ENCODE results near the gene RMC1.
"Not testable (repeated sequence)": the region's sequence is repeated elsewhere in the genome, so short reads cannot be mapped to it uniquely, and the experiment has no call there.

Gene RMC1

DNA sequence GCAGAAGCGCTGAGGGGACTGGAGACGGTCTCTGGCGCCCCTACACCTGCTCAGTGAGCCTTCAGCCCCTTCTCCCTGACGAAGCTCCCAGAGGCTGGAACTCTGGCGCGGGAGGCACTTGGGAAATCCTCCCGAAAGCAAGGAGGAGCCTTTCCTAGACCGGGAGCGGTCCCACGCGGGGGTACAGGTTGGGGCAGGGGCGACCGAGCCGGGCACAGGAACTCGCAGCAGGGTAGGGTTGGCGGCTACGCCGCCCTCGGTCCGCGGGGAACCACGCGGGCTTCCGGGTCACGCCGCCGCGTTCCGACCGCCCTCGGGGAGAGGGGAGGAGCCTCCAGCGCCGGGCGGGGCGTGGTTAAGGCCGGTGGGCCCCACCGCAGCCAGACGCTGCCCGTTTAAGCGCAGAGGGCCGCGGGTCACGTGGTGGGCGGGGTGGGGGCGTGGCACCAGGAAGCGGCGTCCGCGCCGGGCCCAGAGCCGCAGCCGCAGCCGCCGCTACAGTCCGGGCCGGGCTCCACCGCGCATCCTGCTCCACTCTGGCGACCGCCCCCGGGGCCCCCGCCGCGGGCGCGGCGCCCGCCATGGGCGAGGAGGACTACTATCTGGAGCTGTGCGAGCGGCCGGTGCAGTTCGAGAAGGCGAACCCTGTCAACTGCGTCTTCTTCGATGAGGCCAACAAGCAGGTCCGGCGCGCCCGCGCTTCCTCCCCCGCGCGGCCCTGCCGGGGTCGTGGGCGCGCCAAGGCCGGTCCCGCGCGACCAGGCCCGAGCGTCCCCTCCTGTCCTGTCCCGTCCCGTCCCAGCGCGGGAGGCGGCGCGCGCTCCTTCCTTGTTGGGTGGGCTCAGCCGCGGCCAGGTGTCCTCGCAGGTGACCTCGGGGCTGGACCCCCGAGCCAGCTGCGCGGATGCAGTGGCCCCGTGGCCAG is at the start of gene RMC1:
Gene RMC1 (plus strand): TSS at position 474 of the 925 bp plus-strand sequence. CDS start 108 bp downstream, at position 582.
- peak; percentile 99 to 100 for DNase-seq

DNA sequence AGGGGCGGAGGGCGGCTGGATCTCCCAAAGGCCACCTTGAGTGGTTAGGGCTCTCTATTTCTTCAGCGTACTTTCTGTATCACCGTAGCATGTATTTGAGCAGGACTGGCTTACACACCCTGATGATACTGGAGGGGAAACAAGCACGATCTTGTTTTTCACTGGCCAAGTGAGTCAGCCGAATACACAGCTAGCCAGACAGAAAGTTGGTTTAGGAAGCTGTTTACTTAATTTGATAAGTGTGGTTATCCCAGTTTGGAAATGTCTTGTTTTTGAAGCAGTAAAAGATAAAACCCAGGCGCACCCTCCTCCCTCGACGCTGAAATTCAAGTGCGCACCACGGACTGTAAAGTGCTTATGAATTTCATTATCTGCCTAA is 49.6 kb upstream of the RMC1 start:
- DNase-seq: no peak

DNA sequence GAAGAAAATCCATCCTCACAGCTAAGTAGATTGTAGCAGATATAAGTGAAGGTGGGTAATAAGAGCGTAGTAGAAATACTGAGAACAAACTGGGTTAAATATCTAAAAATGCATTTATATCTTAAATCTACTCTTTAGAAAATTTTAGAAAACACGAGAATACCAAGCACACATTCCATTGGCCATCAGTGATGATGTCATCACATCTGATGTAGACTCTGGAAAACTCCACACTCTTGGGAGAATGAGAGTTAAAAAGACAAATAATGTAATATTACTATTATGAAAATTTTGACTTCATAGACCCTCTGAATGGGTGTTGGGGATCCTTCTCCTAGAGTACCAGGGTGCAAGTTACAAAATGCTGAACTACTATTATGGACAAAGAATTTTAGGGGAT is 46.5 kb upstream of the RMC1 start:
- no peak for DNase-seq

DNA sequence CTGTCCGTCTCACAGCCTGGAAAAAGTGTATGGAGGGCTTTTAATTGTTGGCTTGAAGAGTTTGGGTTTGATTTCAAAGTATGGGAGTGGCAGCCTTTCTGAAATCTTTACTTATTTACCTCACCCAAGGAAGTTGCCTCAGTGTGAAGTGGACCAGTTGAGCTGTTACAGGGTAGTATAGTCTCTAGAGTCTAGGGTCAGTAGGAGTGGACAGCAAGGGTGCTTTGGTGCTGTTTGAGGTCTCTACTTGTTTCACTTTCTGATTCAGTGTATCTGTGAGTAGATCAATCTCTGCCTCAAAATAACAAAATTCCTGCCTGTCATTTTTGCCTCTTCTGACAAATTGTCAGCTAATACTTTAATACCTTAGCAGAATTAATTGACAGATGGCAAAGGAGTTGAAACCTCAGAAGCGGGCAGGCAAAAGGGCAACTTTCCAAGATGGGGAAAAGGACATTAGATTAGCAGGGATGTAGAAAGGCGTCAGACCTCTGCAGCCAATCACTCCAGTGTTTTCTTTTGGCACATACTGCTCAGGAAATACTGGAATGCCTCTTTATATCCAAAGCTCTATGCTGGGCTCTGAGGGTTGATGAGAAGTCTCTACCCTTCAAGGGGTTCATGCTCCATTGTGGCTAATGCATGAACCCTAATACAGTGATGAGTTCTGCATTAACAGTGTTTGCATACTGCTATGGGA is 44.3 kb upstream of the RMC1 start:
- no peak for DNase-seq

DNA sequence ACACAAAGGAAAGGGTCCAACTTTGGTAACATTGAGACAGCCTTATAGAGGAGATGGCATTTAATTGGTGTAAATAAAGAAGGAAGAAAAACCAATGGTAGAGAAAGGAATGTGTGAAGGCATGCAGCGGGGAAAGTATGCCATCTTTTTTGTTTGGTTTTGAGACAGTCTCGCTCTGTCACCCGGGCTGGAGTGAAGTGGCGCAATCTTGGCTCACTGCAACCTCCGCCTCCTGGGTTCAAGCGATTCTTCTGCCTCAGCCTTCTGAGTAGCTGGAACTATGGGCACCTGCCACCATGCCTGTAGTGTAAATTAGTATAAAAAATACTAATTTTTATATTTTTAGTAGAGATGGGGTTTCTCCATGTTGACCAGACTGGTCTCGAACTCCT is 43.8 kb upstream of the RMC1 start:
- no peak for DNase-seq

DNA sequence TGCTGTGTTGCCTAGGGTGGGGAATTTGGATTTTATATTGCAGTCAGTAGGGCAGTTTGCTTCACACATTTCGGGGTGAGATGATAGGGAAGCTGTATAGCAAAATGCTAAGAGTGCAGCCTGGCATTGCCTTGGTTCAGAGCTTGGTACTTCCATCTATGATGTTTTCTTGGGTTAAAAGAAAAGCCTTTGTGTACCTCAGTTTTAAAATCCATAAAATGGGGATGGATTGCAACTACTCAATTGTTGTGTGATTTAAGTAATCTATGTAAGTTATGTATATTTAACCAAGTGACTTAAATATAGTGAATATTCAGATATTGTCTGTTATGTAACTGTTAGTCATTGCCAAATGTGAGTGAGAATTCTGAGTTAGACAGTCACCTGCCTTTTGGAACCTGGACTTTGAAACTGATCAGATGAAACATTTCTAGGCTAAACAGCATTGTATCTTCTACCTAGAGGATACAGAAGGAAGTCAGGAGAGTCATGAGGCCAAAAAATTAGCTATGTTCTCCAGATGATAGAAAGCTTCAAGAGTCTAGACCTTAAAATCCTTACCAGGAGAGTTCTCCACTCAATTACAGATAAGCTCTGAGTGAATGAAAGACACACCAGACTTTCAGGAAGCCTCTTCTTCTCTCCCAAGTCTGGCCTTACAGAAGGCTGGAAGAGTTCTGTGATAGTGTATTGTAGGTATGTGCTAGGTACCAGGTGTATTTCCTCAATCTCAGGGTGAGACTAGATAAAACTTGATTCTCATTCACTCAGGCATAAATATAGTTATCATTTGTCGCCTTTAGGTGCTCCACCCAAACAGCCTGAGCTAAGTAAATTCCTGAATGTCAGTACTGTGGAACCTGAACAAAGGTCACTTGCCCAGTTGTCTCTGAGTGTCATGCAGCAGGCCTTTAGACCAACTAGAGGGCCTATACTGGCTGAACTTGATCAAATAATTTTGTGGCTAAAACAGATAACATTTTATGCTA is 42.7 kb upstream of the RMC1 start:
- no peak for DNase-seq

DNA sequence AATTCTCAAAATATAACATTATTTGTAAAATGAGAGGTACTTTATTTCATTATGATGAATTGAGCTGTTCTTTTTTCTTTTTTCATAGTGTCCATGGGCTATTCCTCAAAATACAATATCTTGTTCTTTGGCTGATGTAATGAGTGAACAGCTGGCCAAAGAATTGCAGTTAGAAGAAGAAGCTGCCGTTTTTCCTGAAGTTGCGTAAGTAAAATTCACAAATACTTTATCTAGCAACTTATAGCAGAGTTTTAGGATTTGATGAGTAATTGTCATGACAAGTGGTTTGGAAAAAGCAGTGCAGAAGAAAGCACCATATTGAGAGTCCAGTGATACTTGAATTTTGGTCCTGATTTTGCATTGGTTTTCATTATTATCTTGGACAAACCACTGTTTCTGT is 40.4 kb upstream of the RMC1 start:
- DNase-seq: no peak

DNA sequence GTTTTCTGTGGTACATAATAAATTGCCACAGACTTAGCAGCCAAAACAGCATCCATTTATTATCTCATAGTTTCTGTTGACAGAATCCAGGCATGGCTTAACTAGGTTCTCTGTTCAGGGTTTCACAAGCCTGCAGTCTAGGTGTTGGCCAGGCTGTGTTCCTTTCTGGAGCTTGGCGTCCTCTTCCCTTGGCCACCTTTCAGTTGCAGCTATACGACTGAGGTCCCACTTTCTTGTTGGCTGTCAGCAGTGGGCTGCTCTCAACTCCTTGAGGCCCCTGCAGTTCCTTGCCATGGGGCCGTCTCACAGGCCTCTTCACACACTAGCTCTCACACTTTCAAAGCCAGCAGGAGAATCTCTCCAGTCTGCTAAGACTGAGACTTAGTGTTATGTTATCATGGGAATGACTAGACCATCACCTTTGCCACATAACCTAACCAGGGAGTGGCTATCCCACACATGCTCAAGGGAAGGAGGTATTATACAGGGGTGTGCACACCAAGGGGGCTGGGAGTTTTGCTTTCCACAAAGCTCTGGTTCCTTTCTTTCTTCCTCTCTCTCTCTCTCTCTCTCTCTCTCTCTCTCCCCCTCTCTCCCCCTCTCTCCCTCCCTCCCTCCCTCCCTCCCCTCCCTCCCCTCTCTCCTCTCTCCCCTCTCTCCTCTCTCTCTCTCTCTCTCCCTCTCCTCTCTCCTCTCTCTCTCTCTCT is 34.4 kb upstream of the RMC1 start:
- no peak for DNase-seq

DNA sequence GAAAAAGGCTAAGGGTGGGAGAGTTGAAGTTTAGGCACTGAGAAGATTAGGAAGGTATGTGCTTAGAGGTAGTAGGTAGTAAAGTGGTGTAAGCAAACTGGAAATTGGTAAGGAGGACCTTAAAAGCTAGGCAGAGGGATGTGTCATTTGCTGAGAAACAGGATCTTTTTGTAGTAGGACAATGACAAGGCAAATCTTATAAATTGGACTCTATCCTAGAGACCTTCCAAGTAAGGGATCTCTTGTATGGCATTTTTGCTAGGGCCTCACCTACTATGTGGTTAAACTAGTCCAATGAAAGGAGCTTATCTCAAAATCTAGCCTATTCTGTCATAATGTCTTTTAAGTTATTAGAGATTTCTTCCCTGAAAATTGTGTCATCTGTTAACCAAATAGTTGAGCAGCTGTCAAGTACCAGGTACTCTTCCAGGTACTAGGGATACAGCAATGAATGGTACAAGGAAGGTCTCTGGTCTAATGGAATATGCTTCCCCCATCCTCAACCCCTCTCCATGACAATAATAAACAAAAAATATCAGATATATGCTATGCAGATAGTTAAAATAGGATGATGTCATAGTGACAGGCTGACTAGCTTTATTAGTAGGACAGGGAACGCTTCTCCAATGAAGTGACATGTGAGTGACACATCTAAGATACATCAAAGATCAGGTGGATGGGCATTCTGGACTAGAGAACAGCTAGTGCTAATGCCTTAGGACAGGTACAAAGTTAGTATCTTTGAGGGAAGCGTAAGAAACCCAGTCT is 32.5 kb upstream of the RMC1 start:
- DNase-seq: no peak

DNA sequence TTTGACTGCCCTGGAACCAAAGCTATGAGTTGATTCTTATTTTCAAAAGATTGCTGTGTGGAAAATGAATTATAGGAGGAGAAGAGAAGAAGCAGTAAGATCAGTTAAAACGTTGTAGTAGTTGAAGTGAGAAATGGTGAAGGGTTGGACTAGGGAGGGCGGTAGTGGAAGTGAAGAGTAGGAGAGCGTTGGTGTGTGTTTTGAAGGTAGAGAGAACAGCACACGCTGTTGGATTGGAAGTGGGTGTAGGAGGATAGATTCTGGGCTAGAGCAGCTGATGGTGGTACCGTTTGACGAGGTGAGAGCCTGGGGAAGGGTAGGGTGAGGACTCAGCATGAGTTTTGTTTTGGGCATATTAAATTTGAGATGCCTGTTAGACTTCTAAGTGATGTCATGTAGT is 31.8 kb upstream of the RMC1 start:
- DNase-seq: no peak

DNA sequence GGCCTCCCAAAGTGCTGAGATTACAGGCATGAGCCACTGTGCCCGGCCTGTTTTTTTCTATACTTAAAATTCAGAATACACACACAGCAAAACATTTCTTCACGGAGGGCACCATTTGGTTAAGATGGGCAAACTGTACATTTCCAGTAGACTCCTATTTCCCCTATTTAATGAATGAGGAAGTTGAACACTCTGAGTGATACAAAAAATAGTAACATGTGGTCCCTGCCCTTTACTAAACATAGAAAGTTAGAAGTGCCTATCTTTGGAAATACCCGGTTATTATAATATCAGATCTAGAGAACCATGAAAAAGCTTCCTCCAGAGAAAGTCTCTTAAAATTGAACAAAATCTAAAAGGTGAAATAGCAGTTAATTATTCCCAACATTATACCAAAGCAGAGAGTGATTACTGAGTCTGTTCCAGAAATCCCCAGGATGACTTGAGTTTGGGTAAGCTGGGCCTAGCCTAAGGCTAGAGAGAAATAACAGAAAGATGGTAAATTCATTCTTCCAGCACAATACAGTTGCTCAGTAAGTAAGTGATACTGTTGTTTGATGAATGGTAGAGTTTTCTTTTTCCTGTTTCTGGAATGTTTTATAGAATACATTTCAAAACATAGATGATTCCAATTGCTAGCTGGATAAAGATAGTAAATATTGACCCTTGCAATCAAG is 23.3 kb upstream of the RMC1 start:
- DNase-seq: no peak

DNA sequence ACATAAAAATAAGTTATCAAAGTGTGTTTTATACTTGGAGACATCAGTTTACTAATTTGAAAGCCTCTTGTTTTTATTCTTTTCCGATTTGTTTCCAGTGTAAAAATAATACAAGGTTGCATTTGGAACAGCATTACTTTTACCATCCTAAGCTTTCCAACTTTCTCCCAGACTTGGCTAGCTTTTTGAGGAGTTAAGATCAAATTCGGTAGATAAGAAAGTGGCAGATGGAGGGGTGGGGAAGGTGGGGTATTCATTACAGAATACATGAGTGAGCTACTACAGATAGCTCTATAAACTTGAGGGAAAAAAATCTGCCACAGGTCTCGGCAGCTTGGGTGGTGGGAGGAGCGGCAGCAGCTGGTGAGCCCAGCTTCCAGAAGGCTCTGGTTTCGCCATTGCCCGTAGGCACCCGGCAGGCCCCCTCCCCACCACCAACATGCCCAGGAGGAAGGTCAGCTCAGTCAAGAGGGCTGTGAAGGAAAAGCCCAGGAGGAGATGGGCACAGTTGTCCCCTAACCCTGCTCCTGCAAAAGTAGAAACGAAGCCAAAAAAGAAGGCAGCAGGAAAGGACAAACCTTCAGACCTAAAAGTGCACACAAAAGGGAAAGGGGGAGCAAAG is 18.6 kb upstream of the RMC1 start:
- no peak for DNase-seq

DNA sequence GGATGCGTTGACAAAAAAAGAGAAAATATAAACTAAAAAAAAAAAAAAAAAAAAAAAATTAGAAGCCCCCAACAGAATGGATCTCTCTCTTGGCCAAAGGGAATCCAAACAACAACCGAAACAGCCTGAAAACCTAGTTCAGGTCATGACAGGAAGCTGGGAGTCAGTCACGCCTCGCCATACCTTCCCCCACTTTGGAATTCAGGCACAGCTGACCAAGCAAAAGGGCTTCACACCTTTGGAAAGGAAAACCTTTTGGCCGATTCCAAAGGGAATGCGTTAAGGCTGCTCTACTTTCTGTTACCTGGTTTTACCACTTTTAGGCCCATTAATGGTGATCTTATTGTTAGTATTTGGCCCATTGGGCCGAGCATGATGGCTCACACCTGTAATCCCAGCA is 17.9 kb upstream of the RMC1 start:
- no peak for DNase-seq

DNA sequence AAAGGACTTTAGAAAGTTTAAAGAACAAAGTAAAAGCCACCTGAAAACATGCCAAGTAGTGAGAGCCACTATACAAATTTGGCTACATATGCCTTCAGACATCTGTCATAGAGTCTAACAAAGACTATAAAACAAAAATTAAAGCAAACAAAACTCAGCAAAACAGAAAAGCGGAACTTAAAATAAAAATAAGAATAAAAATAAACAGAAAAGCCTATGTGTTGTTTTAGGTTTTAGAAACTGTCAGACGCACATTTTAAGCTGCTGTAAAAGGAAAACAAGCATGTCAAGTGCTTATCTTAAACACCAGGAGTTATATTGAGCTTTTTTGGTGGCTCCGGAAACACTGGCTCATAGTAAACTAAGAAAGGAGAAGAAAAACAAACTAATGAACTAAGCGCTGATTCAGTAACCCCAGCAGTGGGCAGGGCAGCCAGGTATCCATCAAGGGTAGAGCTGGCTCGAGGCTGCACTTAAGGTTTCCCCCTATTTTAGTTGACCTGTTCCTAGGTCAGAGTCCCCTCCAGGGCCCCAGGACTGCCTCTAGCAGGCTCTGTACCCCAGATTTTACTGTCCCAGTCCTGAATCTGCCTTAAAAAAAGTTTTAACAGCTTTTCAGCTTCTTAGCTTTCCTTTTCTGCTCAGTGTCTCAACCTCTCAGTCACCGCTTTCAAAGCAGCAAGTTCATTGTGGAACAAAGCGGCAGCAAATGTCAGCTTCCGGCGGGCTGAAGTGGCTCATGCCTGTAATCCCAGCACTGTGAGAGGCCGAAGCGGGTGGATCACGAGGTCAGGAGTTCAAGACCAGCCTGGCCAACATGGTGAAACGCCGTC is 15.4 kb upstream of the RMC1 start:
- DNase-seq: peak; percentile 37 to 52

DNA sequence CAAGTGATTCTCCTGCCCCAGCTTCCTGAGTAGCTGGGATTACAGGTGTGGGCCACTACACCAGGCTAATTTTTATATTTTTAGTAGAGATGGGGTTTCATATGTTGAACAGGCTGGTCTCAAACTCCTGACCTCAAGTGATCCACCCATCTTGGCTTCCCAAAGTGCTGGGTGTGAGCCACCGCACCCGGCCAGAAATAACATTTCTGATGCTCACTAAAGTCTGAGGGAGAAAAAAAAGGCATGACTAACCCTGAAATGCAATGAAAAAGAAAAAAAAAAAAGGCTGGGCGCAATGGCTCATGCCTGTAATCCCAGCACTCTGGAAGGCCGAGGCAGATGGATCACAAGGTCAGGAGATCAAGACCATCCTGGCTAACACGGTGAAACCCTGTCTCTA is 13.7 kb upstream of the RMC1 start:
- not testable (repeated sequence) for DNase-seq

DNA sequence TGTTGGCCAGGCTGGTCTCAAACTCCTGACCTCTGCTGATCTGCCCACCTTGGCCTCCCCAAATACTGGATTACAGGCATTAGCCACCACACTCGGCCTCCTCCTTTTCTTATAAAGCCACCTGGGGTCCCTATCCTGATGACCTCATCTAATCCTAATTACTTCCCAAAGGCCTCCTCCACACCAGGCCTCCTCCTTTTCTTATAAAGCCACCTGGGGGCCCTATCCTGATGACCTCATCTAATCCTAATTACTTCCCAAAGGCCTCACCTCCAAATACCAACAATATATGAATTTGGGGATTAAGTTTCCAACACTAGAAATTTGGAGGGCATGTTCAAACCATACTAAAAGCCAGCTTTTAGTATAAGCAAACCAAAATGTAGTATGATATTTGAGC is 9.7 kb upstream of the RMC1 start:
- no peak for DNase-seq

DNA sequence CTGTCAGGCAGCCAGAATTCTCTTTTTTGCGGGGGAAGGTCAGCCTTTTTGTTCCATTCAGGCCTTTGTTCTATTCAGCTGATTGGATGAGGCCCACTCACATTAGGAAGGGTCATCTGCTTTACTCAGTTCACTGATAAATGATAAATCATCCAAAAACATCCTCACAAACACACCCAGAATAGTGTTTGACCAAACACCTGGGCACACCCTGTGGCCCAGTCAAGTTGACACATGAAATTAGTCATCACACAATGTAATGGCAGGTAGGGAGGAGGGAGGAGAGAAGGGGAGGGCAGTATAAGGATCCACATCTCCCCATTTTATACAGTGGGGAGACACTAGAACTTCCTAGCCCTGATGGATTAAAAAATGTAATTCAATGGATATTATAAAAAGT is 8.3 kb upstream of the RMC1 start:
- DNase-seq: no peak

DNA sequence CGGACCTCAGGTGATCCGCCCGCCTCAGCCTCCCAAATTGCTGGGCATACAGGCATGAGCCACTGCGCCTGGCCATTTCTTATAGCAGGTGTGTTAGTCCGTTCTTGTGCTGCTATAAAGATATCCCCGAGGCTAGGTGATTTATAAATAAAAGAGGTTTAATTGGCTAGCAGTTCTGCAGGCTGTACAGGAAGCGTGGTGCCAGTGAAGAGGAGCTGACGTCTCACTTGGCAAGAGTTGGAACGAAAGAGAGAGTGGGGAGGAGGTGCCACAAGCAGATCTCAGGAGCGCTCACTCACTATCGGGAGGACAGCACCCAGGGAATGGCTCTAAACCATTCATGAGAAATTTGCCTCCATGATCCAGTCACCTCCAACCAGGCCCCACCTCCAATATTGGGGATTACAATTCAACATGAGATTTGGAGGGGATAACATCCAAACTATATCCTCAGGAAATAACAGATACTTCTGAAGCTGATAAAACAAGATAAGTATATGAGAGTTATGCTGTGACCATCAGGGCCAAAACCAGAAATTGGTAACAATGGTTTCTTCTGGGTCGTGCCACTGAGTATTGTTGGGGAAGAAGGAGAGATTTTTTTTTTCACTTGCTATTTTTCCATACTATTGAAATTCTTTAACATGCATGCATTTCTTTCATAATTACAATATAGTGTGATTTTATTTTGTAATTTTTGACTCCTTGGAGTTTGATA is 7.4 kb upstream of the RMC1 start:
- DNase-seq: no peak

DNA sequence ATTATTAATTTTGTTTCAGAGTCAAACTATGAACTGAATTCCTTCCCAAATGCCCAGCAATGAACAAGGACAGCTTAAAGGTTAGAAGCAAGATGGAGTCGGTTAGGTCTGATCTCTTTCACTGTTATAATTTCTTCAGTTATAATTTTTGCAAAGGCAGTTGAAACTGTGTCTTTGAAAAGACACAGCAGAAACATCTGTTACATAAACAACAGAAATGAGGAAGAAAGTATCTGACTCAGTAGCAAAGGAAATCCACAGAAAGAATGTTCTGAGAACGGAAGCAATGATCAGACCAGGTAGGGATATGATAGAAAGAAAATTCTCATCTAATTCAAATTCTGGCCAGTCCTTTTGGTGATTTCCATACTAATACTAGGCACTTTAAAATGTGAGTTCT is 5.2 kb upstream of the RMC1 start:
- no peak for DNase-seq
